NCI-H2029 (cell line): ENCODE data around the gene PID1.
A peak's percentile ranks its signal among the peaks of the same experiment; 100 is the strongest.
"Not testable (repeated sequence)": the region's sequence is repeated elsewhere in the genome, so short reads cannot be mapped to it uniquely, and the experiment has no call there.

ENCODE experiments used
- DNase-seq: peaks from one replicate; lab custom pipeline; 2025; lab: John Stamatoyannopoulos, UW

The PID1 gene

DNA sequence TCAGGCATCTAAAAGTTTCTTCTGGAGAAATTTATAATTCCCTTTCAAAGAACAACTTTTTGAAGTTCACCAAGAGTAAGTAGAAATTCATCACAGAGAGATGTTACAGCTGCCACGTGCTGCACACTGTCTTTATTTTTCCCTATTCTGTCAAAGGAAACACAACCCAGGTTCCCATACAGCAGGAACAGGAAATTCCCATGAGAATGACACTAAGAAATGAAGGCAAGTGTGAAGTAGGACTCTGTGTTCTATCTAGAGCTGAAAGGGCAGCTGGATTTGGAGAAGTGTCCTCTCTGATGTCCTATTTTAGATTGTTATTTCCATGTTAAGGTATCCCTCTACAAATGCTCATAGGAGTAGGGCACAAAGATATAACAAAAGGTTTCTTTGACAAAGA lies 58.8 kb downstream of the PID1 start:
- no peak for DNase-seq

DNA sequence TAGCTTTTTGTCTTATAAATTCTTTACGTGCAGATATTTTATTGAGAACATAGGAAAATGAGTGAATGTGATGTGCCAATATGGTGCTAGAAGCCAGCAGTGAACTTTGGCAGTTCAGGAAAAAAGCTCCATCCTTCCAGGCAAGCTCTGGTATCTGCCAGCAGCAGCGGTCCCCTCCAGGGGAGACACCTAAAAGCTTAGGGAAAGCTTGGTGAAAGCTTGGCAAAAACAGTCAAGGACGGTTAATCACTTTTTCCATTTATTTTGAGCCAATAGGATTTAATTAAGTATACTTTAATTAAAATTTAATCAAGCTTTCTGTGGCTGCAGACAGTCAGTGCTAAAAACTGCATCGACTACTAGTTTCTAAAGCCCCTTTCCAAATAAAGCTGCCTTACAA lies 60.4 kb downstream of the PID1 start:
- DNase-seq, result no peak

DNA sequence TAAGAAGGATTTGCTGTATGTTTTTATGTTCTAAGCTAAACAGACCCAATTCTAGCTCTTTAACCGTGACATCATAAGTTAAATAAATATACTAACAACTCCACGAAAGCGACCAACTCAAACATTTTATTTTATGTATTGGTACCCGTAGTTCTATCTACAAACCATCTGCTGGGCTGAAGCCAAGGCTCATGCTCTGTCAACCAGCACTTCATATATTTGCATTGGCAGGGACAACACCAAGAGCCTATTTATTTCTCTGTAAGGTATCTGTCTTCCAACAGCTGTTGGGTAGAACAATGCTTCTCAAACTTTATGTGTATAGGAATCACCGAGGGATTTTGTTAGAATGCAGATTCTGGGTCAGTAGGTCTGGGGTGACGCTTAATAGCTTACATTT lies 64.5 kb downstream of the PID1 start:
- DNase-seq, result peak; percentile 74

DNA sequence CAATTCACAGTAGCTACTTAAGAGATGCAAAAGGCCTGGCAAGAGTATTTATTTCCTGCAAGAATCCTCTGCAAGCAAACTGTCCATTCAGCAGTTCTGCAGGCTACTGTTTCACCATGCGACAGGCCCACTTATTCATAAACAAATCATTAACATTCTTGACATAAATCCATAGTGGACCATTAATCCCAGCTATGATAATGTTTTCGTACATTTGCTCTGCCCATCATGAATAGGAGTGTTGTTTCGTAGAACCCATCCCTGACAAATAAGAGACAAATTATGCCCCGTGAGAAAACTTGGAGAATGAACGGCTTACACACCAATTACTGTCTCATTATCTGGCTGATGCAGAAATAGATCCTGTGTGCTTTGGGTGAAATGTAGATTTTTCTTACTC lies 65.4 kb downstream of the PID1 start:
- DNase-seq, result no peak

DNA sequence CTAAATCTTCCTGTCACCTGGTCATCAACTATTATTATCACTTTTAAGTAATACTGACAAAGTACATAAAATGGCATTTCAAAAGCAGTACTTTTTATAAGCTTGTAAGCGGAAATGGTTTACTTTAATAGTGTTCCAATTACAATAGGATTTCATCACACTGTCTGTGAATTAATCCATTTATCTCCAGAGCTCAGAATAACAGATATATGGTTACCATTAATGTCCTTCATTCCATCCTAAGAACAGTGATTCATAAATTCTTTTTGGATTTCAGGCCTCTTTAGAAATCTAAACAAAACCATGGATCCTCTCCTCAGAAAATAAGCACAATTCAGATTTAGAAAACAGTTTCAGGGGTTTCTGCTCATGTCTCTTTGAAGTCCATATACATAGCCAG lies 68.4 kb downstream of the PID1 start:
- DNase-seq, result no peak

DNA sequence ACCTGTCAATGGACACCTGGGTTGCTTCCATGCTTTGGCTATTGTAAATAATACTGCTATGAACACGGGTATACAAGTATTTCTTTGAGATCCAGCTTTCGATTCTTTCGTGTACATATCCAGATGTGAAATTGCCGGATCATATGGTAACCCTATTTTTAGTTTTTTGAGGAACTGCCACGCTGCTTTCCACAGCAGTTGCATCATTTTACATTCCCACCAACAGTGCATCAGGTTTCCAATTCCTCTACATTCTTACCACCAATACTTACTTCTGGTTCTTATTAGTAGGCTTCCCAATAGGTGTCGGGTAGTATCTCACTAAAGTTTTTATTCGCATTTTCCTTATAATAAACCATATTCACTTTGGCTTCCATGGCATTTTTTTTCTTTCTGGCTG lies 69.6 kb downstream of the PID1 start:
- no peak for DNase-seq

DNA sequence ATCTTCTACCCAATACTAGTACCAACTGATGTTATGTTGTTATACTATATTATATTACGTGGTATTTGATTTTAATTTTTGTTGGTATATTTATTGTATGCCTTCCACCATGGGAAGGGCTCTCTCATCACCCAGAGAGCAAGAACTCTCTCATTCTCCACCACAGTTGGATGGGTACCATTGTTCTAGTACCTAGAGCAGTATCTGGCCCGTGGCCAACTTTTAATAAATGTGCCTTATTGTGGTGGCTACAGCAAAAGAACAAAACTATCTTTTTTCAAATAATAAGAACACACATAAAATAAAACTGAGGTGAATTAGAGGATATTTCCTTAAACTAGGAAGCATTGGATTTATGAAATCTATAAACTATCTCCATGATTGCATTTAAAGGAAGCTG lies 71.8 kb downstream of the PID1 start:
- DNase-seq, result no peak

DNA sequence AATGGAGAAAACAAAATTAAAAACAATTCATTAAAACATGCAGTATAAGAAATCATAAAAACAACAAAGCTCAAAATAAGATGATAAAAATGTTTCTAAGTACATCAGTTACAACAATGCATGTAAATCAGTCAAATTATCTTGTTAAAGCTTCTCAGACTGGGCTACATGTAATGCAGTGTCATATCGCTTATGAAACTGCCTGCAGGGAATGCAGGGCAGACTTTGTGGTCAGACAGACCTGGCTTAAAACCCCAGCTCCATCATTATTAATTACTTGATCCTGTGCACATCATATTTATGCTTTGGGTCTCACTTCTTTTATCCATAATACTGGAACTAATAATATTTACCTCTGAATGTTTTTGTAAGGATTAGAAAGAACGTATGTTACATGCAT lies 74.6 kb downstream of the PID1 start:
- no peak for DNase-seq

DNA sequence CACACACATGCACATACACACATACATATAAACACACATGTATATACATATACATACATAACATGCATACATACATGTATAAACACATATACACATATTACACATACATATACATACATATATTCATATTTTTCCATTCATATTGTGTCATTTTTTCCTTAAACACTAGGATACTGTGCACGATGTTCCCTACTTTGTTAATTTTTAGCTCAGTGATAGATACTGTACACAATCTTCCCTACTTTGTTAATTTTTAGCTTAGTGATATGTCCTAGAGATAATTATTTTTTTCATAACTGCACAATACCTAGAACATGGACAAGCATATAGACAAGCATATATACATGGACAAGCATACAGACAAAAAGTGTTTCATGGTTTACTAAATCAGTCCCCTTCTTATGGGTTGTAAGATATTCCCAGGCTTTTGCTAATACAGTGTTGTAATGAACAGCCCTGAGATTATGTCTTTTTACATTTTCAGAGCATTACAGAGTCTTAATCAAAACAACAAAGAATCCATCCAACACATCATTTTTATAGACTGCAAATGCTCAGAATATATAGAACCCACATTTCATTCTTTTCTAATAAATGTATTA lies 75.6 kb downstream of the PID1 start:
- no peak for DNase-seq

DNA sequence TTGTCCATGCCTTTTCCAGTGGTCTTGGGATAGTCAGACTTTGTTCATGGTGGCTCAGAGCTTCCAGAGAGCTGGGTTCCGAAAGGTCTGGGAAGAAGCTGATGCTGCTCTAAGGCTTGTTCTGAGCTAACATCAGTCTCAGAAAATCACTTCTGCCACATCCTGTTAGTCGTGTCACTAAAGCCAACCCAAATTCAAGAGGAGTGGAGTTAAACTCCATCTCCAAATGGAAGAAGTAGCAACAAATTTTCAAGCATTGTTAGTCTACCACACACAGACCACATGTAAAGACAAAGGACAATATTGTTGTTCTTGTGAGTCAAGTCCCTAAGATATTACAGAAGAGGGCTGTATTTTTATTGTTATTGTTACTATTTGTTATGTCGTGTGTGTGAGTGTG lies 77.8 kb downstream of the PID1 start:
- DNase-seq, result no peak

DNA sequence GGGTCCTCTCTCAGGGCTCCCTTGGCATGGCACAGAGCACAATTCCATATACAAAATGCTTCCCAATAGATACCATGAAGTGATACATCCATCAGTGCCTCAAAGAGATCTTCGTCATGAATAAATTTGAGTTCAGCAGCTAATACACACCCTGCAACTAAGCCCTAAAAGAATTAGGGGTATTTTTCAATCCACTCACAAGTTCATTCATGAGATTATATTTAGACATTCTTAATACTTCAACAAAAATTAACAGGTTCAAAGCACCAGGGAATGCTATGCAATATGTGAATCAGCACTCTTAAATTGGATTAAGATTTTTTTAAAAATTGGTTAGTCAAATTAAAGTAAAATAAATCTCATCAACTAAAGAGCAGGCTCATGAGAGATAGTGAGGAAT lies 79.7 kb downstream of the PID1 start:
- DNase-seq, result no peak

DNA sequence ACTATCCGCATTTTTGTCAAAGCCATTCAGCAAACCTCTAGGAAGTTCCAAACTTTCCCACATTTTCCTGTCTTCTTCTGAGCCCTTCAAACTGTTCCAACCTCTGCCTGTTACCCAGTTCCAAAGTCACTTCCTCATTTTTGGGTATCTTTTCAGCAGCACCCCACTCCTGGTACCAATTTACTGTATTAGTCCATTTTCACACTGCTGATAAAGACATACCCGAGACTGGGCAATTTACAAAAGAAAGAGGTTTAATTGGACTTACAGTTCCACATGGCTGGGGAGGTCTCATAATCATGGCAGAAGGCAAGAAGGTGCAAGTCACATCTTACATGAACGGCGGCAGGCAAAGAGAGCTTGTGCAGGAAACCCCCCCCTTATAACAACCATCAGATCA lies 84.0 kb downstream of the PID1 start:
- DNase-seq, result not testable (repeated sequence)

DNA sequence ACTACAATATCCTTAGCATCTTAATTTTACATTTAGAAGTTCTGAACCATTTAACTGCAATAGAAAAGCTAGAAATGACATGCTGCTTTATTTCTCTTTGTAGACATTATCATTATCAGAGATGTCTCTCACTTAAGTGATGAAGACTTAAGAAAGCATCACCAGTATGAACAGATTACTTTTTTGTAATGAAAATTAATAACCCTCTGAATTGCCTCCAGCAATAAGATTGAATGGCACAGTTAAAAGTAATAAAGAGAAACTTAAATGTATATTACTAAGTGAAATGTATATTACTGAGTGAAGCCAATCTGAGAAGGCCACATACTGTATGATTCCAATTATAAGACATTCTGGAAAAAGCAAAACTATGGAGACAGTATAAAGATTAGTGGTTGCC lies 89.4 kb downstream of the PID1 start:
- DNase-seq, result no peak

DNA sequence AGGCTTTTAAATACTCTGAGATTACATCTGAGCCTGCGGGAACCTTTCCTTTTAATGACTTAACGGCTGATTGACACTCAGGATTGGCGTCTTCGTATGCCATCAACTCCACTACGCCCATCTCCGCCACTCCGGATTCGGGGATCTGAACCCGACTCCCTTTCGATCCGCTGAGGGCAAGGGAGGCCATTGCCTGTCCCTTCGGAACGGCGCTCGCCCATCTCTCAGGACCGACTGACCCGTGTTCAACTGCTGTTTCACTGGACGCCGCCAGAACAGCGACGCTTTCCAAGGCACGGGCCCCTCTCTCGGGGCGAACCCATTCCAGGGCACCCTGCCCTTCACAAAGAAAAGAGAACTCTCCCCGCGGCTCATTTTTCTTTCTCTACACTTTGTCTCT lies 90.4 kb downstream of the PID1 start:
- DNase-seq, result no peak

DNA sequence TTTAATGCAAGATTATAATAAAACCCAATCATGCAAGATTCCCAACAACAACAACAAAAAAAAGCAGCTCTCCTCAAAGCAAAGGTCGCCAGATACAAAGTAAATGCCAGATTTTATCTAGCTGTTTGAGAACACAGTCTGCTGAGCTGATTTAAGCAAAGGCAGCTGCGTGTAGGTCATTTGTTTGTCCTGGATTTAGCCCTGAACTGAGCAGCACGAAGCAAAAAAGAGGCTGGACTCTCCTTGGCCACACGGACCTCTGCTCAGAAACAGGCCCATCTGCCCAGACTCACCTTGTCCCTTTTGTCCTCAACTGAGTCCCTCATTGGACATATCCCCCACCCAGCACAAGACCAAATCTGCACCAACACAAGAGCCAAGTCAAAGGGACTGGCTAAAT lies 91.5 kb downstream of the PID1 start:
- no peak for DNase-seq

DNA sequence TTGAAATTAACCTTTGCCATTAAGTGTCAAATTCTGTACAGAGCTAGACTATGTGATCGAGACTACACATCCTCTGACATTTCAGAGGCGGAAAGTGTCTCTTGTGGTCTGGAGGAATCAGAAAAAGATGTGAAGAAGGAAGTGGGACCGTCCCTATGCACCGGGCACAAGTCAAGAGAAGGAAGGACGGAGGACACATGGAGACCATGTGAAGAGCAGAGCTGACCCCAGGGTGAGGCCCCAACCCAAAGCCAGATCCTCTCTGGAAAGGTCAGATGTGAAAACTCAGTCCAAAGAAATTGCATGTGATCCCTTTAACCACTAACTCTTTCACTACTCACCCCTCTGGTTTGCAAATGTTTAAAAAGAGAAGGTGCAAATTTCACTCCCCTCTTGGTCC lies 92.4 kb downstream of the PID1 start:
- DNase-seq, result no peak

DNA sequence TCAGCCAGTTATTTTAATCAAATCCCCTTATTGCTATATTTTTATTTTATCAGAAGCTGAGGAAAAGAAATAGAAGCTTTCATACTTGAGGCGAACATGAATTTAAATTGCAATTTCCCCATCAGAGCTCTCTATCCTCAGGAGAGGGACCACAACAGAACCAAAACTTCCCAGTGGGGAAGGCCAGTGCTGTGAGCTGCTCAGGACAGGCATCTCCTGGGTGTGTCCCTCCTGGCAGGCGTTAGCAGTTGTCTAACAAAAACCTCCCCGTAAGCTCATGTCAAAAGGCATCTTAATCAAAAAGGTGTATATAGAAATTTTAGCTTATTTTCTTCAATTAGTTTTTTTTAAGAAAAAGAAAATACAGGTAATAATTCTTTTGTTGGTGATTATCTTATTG lies 93.0 kb downstream of the PID1 start:
- no peak for DNase-seq

DNA sequence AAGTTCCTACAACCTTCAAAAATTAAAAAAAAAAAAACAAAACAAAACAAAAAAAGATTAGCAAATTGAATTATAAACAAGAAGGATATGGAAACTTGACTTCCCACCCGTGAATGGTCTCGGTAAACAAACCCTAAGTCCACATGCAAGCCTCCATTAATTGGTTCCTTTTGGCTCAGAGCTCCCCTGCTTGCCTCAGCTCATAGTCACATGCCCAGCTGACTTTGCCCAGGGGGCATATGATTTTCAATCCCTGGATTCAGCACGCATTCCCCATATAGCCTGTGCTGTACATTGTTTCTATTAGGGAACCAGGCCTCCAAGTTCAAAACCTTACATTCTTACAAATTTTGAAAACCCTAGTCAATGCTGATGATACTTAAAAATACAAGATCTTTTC lies 95.0 kb downstream of the PID1 start:
- no peak for DNase-seq

DNA sequence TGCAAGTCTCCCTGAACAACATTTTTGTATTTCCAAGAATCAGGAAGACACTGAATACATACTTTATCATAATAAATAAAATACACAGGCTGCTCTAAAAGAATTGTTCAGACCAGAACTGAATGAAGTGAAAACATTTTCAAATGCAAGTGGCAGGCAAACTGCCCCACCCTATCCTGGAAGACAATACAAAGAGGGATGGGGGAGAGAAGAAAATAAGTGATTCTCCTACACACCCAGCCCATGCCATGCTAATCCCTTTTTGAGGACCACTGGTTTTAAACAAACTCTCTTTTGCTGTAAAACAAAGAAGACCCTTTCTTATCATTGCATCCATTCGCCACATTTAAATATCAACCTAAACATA lies 95.6 kb downstream of the PID1 start:
- DNase-seq, result no peak

DNA sequence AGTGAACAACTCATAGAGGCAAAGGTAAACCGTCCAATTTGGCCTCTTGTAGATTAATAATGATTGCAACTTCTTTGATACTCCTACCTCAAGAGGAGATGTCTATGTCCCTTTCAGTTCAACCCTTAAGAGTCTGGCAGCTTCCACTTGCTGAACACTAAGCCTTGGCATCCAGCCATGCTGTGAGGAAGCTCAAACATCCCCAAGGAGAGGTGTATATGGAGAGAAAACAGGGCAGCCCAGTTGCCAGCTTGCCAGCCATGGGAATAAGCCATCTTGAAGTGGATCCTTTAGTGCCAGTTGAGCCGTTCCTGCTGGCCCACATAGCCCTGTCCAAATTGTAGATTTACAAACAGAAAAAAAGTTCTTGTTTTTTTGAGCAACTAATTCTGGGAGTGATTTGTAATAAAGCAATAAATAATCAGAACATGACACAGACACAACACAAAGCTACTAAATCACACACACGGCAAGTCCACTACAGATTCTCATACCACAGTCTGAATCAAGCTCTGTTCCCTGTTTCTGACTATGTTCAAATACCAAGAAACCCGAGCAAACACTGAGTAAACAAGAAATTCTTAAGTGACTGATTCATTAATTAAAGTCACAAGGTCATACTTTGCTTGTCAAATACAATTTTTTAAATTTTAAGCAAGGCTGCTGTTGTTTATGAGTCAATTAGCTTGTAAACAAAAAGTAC lies 96.1 kb downstream of the PID1 start:
- peak; percentile 54 for DNase-seq

DNA sequence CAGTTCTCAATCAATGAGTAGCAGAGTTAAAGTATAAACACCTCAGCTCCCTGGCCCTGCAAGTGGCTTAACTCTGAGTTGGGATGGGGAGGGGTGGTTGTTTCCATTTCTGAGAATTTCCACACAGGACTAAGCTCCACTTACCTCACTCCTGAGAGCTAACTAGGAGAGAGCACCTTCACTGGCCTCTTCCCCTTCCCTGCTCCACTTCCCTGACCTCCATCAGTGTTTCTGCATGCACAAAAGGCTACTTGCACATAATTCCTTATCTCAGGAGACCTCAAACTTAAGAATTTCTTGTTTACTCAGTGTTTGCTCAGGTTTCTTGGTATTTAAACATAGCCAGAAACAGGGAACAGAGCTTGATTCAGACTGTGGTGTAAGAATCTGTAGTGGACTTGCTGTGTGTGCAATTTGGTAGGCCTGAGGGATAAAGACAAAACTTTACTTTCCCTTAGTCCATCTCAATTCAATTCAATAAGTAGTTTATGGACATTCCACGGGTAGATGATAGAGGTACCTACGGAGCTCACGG lies 97.2 kb downstream of the PID1 start:
- DNase-seq, result no peak

DNA sequence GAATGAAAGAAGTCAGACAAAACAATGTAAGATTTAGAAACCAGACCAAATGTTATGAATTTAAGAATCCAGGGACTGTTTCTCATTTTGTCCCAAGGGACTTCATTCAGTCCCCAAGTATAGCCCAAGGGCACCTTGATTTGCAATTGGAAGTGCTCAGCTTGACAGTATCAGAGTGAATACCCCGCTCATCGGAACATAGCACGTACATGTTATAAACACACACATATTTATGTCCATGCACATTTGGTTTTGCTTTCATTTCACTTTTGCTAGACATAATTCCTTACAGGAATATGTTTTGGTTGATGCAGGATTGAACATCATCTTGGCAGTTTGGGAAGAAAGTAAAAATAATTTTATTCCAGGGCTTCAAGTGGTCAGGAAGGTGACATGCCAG lies 100.2 kb downstream of the PID1 start:
- no peak for DNase-seq

DNA sequence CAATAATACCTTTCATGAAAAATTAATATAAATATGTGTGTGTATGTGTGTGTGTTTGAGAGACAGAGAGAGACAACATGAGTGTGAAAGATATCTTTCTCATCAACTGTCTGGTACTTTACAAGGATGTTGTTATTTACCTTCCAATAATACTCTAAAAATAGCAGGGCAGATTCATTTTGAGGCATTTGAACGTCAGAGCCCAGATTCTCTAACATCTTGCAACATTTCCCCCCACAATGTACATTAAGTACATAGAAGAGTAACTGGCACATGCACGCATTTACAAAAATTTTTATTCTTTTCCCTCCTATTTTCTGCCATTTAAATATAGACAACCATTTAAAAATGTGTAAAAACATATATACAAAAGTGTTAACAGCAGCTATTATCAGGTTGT lies 100.9 kb downstream of the PID1 start:
- DNase-seq, result no peak

DNA sequence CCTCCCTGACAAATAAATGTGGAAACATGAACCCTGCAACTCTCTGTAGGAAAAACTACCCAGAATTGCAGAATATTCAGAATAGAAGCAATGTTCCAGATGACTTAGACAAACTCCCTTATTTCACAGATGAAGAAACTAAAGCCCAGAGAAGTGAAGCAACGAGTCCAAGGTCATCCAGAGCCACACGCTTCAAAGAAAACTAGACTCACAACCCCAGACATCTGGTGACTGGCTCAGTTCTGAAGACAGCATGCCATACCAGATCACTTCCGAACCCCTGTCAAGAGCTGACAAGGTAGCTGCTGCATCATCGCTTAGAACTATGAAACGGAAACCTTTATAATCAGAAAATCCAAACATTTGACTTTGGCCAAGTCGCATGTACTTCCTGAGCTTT lies 101.3 kb downstream of the PID1 start:
- no peak for DNase-seq
